ENCODE results near the gene RIC3.
A peak's percentile ranks its signal among the peaks of the same experiment; 100 is the strongest.

The RIC3 gene, protein sequence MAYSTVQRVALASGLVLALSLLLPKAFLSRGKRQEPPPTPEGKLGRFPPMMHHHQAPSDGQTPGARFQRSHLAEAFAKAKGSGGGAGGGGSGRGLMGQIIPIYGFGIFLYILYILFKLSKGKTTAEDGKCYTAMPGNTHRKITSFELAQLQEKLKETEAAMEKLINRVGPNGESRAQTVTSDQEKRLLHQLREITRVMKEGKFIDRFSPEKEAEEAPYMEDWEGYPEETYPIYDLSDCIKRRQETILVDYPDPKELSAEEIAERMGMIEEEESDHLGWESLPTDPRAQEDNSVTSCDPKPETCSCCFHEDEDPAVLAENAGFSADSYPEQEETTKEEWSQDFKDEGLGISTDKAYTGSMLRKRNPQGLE

DNA sequence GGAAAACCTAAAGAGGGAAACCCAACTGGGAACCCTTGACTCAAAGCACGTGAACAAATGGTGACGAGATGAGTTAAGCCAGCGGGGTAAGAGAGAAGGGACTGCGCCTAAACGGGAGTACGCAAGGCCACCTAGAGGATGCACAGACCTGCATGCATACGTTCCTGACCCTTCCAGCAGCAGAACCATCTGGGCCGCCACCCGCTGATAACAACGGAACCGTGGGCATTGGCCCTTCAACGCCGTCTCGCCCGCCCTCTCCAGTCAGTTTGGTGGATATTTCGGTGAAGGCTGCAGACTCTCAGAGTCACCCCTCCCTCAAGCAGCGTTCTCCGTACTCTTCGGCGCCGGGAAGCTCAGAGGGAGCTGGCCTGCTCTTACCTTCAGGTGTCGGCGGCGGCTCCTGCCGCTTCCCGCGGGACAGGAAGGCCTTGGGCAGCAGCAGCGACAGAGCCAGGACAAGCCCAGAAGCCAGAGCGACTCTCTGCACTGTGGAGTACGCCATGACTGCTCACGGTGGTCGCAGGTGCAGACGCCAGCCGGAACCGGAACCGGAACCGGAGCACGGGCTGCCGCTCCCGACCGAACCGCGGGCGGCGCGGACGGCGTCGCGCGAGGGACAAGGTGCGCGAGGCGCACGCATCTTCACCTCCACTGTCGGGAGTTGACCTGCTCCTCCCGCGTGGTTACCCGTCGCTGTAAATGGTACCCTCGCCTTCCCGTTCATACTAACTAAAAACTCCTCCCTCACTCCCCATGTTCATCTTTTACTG lies at the start of gene RIC3:
Gene RIC3 (minus strand): TSS at position 541 of the 773 bp plus-strand sequence. CDS start 36 bp downstream, at position 505.
- DNase-seq (ENCODE audit: low spot score), result no peak

DNA sequence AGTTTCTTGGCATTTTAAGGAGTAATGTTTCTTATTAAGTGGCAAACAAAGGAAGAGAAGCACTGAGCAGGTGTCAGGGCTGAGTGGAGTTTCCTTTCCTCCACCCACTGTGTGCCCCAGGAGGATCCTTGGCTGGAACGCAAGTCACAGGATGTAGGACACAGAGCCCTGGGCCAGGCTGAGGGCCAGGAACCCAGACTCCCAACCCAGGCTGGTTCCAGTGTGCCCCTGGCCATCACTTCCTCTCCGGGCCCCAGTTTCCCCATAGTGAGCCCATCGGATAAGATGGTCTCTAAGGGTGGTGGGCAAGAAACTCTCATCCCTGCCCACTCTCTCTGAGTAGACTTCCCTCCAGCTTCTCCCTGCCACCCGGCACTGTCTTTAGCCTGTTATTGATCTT lies 49.6 kb upstream of the RIC3 start:
- no peak for DNase-seq (ENCODE audit: low spot score)

DNA sequence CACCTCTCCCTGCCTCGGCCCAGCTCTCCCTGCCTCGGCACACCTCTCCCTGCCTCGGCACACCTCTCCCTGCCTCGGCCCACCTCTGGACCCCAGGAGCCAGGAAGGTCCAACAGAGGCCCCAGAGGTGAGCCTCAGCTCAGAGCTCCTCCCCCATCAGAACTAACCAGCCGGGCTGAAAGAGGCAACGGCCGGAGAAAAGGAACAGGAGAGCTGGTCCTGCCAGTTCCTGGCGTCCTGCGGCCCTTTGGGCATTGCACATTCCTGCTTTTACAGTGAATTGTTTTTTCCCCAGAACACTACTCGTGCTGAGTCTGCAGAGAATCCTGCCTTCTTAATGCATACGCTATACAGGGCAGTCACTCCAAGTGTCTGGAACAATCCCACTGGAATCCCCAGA lies 49.1 kb upstream of the RIC3 start:
- DNase-seq (ENCODE audit: low spot score), result no peak

DNA sequence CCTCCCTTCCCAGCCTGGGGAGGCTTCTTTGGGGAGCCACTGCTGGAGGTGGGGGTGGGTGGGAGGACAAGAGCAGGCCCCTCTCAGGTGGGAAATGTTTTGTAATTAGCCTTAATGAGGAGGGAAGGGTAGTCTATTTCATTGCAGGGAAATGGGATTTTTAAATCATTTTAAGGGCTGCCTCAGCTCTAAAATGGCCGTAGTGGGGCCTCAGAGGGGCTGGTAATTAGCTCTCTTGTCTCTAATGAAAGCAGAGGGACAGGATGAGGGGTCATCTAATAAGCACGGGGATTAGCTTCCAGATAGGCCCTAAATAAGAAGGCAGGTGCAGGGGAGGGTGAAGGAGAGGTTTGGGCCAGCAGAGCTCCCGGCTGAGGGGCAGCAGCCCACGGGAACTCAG lies 48.3 kb upstream of the RIC3 start:
- DNase-seq (ENCODE audit: low spot score), result no peak

DNA sequence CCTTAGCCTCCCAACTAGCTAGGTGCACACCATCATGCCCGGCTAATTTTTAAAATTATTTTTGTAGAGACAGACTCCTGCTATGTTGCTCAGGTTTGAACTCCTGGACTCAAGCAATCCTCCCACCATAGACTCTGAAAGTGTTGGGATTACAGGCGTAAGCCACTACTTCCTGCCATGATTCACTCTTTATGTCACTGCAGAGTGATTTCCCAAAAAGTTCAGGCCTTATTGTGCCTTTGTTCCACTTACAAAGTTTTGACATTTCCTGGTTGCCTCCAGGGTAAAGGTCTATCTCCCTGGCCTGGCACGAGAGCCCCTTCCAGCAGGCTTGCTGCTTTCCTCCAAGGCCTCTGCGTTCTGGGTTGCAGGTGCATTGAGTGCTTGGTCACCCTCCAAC lies 44.6 kb upstream of the RIC3 start:
- no peak for DNase-seq (ENCODE audit: low spot score)

DNA sequence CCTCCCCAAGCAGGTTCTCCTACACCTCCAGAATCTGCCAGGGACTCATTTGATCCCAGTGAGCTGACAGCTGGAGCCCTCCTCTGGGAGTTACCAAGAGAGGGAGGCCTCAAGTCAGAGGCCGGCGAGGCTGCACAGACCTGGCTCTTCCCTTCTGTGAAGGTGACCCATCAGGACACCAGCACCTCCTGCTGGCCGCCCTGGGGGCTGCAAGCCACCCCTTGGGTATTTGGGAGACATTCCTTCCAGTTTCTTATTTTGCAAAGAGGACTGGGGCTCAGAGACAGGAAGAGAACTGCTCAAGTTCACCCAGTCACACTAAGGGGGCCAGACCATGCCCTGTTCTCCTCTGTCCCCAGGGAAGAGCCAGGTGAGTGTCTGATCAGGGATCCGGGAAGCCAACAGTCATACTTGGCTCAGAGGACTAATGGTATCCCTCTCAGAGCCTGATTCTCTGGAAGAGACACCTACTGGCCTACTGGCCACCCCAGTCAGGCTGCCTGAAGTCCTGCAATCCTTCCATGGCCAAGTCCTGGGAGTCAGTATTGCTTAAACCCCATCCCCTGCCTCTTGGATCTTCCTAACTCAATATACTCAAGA lies 40.5 kb upstream of the RIC3 start:
- no peak for DNase-seq (ENCODE audit: low spot score)

DNA sequence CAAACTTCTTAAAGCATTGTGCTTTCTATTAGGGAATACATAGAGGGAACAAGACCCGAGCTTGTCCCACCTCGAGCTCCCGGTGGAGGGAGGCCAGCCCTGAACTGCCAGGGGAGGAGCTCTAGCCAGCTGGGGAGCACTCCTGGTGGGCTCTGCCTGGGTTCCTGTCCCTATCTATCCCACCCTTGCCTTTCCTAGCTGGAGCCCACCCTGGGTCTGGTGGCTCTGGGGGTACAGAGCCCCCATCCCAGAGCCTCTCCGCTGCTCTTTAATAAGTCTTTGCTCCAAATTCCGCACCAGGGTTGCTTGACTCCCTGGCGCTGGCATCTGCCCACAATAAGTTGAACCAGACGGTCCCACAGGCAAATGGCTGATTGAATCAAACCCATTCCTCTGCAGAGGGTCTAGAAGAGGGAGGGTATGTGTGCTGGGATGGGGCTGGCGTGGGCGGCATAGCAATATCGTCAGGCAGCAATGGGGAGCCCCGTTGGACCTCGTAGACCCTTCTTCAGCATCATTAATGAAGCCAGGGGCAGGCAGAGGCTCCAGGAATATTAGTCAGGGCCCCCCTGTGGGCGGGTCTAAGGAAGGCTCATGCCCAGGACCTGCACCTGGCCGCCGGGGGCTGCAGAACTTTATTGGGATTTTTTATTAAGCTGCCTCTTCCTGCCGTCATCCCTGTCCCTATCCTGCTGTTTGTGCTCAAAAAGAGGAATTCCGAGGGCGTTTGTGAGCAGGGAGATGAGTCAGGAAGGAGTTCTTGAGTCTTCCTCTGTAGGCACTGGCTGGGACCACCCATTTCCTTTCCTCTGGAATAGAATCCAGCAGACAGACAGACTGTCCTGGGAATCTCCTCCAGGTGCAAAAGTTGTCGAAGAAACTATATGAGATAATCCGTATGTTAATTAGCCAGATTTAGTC lies 38.5 kb upstream of the RIC3 start:
- no peak for DNase-seq (ENCODE audit: low spot score)

DNA sequence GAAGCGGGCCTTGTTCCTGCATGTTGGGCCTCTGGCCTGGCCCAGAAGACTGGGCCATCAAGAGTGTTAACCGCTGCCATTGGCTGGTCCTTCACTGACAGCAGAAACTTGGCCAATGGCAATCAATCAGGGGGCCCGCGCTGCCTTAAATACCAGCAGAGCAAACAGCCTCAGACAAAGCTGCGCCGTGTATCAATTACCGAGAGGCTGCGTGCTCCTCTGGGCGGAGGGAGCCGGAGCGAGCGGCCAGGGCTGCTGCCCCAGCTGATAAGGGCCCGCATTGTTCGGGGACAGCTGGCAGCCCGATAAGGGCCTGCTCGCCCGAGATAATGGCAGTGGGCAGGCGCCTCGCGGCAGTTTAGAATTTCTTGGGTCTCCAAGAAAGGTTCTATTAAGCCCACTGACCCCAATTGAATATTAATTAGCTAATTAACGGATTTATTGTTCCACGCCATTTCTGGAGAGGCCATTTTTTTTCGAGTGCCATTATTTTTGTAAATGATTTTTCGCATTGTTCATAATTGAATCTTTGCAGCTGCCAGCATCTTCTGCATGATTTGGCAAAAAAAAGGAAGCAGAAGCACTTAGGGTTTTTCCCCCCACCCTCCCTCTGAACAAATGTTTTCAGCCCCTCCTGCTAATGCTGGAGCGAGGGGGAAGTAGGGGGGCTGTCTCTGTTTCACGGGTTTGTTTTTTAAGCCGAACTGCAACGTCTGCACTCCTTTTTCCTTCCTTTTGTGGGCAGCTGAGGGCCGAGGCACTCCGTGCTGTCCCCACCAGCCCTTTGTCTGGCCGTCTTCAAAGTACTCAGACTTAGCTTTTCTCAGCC lies 37.6 kb upstream of the RIC3 start:
- DNase-seq (ENCODE audit: low spot score), result no peak

DNA sequence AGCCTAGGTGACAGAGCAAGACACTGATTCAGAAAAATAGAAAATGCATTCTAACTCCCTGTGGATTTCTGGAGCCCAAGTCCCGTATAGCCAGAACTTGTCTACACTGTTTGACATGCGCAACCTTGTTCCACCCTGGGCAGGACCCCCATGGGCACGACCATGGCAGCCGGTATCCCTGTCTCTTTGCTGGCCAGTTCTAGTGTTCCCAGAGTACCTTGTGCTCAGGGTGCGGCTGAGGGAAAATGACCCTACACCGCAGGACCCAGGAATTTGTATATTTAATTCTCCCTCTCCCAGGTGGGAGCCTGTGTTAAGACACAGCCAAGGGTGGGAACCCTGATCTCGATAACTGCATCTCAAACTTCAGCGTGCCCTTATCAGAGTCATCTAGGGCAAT lies 36.7 kb upstream of the RIC3 start:
- DNase-seq (ENCODE audit: low spot score), result no peak

DNA sequence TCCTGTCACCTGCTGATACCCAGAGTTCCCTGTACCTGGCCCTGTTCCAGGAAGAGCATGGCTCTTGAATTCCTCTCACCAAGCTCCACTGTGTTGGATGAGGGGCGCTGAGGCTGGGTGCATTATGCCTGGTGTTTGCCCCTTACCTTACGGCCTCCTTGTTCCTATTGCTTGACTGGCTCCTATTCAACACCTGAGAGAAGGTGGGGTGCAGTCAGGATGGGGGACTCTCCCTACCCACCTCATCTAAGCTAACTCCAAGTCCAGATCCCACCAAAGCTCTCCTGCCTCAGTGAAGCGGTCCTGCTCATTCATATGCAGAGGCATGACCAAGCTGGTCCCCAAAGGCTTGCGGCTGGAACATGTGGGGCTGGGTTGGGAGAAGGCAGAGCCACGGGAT lies 35.8 kb upstream of the RIC3 start:
- no peak for DNase-seq (ENCODE audit: low spot score)

DNA sequence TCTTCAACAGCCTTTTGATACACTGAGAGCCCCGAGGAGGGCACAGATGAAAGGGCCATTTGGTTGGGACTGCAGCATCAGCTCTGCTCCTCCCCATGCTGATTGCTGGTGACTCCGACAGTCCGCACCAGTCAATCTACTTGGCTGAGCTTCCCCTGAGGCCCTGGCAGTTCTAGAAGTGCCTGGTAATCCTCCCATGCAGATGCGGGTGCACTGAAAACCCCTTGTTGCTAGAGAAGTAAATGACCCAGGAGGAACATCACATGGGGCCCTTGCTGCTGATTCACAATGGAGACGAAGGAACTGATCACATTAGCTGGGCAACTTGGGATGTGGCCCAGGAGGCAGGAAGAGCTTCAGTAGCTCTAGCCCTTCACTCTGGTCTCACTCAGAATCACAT lies 35.2 kb upstream of the RIC3 start:
- DNase-seq (ENCODE audit: low spot score), result no peak

DNA sequence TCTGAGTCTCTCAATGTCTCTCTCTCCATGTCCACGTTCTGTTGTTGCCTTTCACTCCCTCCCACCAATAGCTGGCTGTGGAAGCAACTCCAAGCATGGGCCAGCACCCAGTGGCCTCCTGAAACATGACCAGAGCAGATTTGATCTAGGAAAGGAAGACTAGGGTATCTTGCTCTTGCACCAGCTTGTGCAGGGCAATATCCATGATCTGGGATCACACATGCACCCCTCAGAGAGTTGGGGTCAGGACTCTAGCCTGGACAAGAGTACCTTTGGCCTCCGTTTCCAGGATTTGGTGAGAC lies 34.5 kb upstream of the RIC3 start:
- DNase-seq (ENCODE audit: low spot score), result no peak

DNA sequence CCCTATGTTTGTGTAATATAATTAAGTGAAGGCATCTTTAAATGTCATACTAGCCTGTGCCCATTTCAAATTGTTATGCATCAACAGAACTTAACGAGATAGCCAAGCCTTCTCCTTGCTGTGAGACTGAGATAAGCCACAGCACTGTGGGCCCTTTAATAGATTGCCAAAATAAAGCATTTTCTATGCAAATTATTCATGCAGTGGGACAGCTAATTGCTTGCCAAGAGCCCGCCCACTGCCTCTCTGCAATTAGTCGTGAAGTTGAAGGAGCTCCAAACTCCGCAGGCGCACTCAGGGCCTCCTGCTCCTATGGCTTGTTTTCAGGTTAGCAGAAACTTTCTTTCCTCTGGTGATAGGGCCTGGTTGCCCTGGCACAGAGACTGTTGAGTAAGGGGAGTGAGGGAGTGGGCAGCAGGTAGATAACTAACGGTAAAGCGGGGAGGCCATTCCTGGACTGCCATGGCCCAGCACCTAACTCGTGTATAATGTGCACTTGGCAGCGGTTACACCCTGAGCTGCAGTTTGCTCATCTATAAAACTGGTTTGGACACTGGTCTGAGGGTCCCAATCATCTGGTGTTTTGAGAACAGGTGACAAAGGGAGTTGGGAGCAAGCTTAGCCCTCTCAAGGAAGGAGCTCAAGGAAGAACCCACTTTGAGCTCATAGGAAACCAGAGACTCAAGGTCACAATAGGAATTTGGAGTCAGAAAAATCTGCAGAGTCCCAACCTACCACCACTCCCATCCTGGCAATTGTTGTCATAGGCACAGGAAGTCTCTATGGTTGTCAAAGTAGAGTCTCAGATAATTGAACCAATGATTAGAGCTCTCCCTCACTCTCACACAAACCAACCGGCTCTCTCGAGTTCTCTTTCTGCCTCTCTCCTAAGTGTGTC lies 33.9 kb upstream of the RIC3 start:
- DNase-seq (ENCODE audit: low spot score), result no peak

DNA sequence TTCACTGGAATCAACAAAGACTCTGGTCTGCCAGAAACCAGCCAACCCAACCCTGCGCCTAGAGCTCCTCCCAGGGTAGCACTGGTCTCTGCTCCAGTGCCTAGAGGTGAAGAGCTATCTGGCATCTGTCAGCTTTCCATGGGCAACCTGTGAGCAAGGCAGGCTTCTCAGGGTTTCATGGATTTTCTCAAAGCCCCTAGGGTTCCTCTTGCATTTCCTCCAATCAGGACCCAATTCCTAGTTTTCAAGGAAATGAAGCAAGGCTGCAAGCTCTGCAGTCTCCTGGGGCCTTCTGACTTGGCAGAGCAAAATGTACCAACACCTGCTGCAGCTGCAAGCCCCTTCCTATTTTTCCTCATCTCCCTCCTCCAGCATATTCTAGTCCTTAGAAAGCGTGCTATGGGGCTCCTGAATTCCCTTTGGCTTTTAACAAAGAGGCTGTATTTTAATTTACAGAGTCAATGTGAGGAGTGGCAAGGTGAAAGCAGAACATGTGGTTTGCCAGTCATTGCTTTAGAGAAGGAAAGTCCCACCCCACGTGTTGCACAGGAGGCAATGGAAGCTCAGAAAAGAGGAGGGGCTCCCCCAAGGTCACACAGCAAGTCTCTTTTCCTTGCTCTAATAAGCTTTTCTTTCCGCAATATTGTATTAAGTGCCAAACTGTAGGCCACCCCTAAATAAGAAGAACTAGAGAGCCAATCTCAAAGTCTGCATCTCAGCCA lies 33.0 kb upstream of the RIC3 start:
- DNase-seq (ENCODE audit: low spot score), result no peak

DNA sequence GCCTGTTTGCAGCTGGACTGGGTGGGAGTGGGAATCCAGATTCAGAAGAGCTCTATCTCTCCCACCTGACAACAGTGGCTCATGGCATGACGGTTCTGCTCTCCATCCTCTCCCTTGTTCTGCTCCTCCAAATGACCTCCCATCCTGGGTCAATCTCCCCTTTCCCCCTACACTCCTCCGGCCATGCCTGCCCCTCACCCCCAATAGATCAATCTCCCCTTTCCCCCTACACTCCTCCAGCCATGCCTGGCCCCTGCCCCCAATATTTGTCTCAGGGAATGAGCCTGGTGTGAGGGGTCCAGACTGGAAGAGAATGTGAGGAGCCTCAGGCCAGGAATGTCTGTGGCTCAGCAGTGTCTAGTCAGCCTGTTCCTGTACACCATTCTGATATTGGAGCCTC lies 30.9 kb upstream of the RIC3 start:
- DNase-seq (ENCODE audit: low spot score), result no peak

DNA sequence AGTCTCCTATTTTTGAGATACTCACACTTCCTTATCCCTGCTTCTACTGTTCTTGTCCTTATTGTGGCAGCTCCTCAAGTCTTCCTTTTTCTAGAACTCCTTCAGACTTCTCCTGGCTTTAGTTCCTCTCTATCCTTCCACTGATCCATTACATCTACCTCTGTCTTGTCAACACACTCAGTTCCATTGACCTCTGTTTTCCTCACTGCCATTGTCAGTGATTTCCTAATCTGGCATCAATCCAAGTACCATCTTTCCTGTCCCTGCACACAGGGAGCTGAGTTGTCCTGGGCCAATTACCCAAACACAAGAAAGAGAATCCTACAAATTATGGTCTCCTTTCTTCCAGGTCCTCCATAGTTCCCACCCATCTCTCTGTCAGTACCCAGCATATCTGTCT lies 27.9 kb upstream of the RIC3 start:
- DNase-seq (ENCODE audit: low spot score), result no peak

DNA sequence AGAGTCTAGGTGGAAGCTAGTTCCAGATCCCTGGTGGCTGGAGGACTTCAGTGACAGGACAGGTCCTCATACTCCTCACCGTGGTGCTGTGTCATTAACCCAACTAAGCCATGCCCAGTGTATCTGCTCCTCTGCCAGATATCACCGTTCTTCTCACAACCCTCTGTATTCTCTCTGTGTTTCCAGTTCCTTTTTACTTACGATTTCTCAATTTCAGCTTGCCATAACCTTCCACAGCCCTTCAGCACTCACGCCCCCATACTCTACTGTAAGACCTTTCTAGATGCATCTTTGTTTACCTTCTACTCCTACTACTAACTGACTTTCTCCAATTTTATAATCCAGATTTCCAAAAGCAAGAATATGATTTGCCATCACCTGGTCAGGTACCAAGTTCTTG lies 26.1 kb upstream of the RIC3 start:
- DNase-seq (ENCODE audit: low spot score), result no peak

DNA sequence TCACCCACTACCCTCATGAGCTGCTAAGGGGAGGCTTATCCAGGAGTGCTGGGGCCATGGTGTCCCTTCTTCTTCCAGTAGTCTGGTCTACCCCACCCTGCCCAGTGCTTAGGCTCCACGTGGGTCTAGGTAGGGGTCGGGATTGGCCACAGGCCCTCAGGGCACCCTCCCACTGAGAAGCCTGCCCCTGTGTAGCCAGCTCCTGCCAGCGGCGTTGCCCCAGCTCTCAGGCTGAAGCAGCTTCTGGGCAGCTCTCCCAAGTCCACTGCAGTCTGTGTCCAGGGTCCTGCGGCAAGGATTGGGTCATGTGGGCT lies 24.0 kb upstream of the RIC3 start:
- DNase-seq (ENCODE audit: low spot score), result no peak

DNA sequence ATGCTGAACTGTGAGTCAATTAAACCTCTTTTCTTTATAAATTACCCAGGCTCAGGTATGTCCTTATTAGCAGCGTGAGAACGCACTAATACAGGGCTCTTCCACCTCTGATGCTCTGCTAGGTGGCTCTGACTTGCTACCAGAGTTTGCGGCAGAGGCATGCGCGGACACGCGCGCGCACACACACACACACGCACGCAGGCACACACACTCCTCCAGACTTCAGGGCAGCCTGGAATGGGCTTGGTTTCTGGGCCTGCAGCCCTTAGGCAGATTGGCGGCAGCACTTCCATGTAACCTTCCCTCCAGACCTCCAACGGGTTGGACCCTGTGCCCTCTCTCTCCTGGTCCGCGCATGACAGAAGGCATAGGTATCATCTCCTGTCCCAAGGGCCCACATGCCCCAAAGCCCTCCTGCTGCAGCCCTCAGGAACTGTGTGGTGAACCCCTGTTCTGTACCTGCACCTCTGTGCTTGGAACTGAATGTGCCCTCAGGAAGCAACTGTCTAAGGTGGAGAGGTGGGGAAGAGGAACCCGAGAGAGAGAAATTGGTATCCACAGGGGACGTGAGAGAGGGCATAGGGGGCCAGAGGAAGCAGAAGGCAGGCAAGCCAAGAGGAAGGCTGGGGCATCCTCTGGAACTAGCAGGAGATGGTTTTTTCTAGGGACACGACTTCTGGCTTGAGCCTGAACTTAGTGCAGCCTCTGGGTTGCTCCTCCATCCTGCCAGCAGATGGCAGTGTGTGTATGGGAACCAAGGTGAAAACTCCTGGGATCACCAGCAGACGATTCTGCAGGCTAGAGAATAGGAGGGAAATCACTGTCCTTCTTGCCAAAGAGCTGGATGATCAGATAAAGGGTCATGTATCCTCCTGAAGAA lies 23.4 kb upstream of the RIC3 start:
- peak; percentile 86 for DNase-seq (ENCODE audit: low spot score)

Data from AG08395 (cell line).